Left colon (tissue), 2 donors: ENCODE measurements around the gene GLCCI1. TPM values are rescaled to one million over a fixed set of nuclear protein-coding genes. Genes with fewer than 3 reads are reported as not detected.
"Not testable (repeated sequence)": the region's sequence is repeated elsewhere in the genome, so short reads cannot be mapped to it uniquely, and the experiment has no call there.

Experiments
- ATAC-seq: fragments of 200-7000 bp; cut with Tn5 transposase; one replicate; pipeline ENCODE4 v1.9.1; 2020; ENCODE audit warnings: mild to moderate bottlenecking, moderate library complexity
- DNase-seq, 2 donors: peaks; one replicate each; pipeline ENCODE4 v3.0.0-alpha.2; 2020
- intact Hi-C, 2 donors: fragments of 100-400 bp; cut with DNase I in 1 of 2; cut with micrococcal nuclease in 1 of 2; formaldehyde crosslinking; loops; one replicate each; pipeline versions ENCODE4 v1.11.2 to v1.14.0; 2022; cut with DNase I, micrococcal nuclease
- total RNA-seq, 2 donors: library from RNA; stranded (reverse); fragmentation: NEBNext Ultra II Directional; extraction: Animal tissue kit (Norgen Biotek cat#: 25700); gene quantifications; one replicate each; pipeline ENCODE4 v1.2.1, GENCODE V29; 2021
- donor health status: DM: no; HTN: no; CAD: no.
- donor health status: DM: yes; HTN: yes; CAD: no.

The GLCCI1 gene
- total RNA-seq, 2 donors from 2014 or later: 10.5 to 12.3 TPM

- DNase-seq (no peak), ATAC-seq (no peak)
- intact Hi-C loops: no loop called here
These were observed 100.5 kb downstream of the GLCCI1 start for GRCh38 chr7:8068892-8069686.

DNA sequence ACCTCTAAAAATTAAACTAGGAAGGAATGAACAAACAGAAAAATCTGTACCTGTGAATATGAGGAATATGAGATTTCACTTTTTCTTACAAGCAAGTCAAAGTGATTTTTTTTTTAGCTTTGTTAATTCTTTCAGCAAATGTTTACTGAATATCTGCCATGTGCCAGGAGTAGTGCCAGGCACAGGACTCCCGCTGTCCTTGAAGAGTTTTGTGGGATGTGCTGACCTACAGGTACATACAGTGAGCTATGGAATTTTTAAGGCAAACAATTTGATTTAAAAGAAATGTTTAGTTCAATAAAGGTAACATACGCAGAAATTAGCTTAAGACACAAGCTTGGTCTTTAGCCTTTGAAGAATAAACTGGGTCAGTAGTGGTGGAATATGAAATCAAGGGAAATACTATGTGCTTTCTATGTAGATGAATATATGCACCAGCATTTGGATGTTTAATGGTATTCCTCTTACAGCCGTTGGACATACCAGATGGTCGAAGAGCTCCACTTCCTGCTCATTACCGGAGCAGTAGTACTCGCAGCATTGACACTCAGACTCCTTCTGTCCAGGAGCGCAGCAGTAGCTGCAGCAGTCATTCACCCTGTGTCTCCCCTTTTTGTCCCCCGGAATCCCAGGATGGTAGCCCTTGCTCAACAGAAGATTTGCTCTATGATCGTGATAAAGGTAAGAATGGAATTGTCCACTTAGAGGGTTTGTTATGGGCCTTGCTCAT, 102.0 kb downstream of the GLCCI1 start:
- intact Hi-C loops: no loop called here
- ATAC-seq (no peak), DNase-seq (no peak)

DNA sequence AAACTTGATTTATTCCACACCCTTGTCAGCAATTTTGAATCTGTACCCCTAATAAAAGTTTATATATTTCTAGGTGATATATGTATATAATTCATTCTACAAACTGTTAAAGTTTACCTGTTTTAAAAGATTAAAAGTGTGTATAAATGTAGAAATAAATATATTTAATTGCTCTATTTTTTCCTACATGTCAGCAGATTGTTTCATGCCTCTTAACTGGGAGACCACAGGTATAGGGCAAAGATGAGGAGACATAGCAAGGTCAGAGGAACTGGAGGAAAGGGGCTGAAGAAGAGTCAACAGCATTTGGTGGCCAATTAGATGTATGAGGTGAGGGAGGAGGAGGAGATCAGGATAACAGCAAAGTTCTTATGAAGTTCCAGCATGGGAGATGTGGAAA, 109.8 kb downstream of the GLCCI1 start:
- no peak for DNase-seq
- intact Hi-C loops: no loop called here
- ATAC-seq: no peak

DNA sequence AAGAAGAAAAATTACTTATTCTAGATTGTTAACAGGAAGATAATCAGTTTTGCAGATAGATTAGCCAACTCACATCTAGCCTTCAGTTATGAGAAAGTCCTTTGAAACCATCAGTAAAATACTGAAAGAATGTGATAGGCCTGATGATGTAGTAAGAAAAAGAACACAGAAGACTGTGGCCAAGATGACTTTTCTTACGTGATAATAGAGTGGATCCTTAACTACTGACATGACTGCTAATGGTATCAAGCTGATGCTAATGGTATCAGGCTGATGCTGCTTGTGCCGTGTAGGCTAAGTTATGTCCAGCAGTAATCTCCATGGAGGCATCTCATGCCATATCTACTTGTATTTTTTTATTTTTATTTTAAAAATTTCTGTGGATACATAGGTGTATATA, 114.2 kb downstream of the GLCCI1 start:
- ATAC-seq (no peak), DNase-seq (no peak)
- intact Hi-C loops: no loop called here

DNA sequence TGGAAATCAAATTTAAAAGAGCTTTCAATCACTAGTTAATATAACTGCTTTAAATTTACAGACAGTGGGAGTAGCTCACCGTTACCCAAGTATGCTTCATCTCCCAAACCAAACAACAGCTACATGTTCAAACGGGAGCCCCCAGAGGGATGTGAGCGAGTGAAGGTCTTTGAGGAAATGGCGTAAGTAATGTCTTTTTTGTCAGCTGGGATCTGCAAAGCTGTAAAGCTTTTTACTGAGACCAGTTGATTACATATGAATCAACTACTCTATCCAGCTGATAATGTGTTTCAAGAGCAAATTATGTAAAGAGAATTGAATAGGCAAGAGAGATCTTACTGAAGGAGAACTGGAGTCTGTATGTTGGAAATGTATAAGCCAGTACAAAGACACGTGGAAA, 116.2 kb downstream of the GLCCI1 start:
- intact Hi-C loops: no loop called here
- ATAC-seq (no peak), DNase-seq (no peak)

DNA sequence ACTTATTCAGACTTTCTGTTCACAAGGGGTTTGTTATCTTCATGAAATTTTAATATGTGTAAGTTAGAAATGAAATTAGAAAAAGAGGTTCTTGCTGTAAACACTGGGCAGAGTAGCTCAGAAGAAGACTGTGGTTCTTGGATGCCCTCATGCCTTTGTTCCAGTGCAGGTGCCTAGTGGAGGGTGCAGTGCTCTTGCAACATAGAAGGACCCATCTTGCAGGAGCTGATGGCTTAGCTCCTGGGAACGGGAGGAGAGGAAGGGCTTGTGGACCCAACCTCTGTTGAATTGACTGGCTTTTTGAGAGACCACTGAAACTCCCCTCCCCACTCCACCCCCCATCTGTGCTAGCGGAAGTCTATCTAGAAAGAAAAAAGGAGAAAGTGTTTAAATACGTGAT, 116.8 kb downstream of the GLCCI1 start:
- no peak for DNase-seq
- intact Hi-C loops: no loop called here
- ATAC-seq: no peak

DNA sequence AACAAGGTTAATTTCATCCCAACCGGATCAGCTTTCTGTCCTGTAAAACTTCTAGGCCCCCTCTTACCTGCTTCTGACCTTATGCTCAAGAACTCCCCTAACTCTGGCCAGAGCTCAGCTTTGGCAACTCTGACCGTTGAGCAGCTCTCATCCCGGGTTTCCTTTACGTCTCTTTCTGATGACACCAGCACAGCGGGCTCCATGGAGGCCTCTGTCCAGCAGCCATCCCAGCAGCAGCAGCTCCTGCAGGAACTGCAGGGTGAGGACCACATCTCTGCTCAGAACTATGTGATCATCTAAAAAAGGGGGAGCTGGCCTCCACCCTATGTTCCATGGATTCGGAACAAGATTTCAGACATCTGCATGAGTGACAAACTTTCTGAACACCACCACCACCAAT, 117.6 kb downstream of the GLCCI1 start:
- intact Hi-C loops: no loop called here
- no peak for ATAC-seq
- DNase-seq: no peak

- ATAC-seq: no peak
- intact Hi-C loops: no loop called here
These were observed 120.6 kb downstream of the GLCCI1 start for GRCh38 chr7:8089036-8089780.

GRCh38 chr7:8092140-8092539, 123.5 kb downstream of the GLCCI1 start:
- intact Hi-C loops: no loop called here
- ATAC-seq: no peak

More at GRCh38 chr7:8089036-8089780, 120.6 kb downstream of the GLCCI1 start:
- no peak for DNase-seq

GRCh38 chr7:8094164-8095140, 125.9 kb downstream of the GLCCI1 start:
- DNase-seq: no peak
- ATAC-seq: peak; percentile 95
- intact Hi-C loops: no loop called here

More at GRCh38 chr7:8092140-8092539, 123.5 kb downstream of the GLCCI1 start:
- no peak for DNase-seq

- intact Hi-C loops, ATAC-seq, DNase-seq: not testable (repeated sequence)
These were observed 132.7 kb downstream of the GLCCI1 start for GRCh38 chr7:8101292-8101691.

DNA sequence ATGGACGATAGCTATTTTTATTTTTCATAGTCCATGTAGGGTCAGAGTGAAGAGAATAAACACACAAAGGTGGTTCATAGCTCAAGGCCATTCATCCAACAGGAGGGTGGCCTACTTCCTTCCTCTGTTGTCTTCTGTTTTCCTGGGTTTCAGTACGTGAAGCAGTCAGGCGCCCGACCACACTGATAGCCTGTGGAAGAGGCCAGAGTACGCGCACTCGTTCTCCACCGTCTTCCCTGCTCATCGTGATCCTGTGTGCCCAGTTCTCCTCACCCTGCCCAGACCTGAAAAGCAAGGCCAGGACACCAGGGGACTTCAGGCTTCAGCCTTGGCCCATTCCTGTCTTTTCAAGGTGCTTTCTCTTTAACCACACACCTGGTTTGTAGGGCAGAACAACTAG, 134.7 kb downstream of the GLCCI1 start:
- DNase-seq: no peak
- no peak for ATAC-seq
- intact Hi-C loops: no loop called here

GRCh38 chr7:8105449-8106095, 137.0 kb downstream of the GLCCI1 start:
- ATAC-seq: no peak
- DNase-seq: no peak
- intact Hi-C loops: no loop called here

DNA sequence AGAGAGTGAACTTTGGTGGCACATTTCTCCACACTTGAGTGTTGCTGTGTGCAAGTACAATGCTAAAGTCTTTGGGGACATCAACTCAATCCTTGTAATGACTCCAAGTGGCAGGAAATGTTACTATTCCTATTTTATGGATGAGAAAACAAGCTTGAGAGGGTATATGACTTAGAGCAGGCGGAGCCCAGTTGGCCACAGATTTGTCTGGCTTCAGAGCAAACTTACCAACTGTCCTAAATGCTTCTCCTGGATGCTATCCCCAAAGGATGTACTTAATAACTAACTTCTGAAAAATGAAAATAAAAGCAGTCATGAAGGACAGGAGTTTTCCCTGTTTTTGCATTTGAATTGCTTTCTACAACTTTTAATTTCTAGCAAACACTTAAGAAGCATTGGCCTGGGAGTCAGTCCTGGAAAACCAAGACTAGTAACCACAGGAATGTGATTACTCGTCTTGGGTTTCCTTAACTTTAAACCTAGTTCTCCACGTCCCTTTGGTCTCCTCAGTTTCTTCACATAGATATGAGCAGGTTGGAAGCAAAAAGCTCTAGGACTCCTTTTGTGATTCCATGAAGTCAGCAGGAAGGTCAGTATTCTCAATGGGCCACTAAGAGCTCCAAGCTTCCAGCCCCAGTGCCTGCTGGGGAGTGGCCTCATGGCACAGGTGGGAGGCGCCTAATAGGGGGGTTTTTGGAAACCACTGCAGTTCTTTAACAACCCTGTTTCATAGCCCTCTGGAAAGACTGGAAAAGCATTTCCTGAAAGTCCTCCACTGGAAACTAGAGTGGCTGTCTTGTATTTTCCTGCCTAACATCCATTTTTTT, 140.8 kb downstream of the GLCCI1 start:
- no peak for DNase-seq
- intact Hi-C loops: no loop called here
- no peak for ATAC-seq

GRCh38 chr7:8111282-8111960, 142.8 kb downstream of the GLCCI1 start:
- DNase-seq: no peak
- ATAC-seq: no peak
- intact Hi-C loops: no loop called here

- DNase-seq (no peak), ATAC-seq (no peak)
- intact Hi-C loops: no loop called here
These were observed 144.1 kb downstream of the GLCCI1 start for GRCh38 chr7:8112685-8113084.

DNA sequence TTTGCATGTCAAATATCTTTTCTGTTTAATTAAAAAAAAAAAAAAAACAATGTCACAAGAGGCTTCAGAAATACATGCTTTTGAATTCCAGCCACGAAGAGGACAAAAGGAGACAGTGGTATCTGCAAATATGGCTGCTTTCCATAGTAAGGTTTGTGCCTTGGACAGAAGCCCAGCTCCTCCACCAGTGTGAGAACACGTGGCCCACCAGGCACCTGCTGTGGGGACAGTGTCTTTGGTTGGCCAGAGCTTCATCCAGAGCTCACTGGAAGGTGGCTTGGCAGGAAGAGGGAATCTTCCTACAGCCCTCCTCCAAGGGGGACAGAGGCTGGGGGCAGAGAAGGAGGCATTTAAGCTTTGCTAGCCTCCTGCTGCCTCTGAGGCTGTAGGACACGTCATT, 144.6 kb downstream of the GLCCI1 start:
- intact Hi-C loops: no loop called here
- ATAC-seq (no peak), DNase-seq (no peak)
